ENCODE measurements around the gene EFHD2.

DNA sequence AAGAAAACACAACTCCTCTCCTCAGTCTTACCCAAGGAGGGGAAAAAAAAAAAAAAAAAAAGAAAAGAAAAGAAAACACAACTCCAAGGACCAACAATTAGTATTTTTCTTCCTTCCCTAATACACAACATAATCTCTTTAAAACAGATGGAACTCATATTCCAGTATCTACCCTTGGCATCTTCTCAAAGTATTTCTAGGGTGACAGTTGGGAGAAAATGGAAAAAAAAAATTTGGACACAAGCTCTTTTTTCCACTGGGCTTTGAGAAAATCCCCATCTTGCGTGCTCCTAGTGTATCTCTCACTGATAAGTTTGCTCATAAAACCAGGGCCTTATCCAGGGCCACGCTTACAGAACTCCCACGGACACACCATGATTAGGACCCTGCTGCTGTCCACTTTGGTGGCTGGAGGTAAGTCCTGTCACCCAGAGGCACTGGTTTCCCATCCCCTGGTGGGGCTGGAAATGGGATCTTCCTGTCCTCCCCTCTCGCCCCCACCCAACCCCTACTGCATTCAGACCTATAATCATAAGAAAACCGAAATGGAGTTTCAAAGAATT is 66.1 kb downstream of the EFHD2 start, which contains the start of gene CELA2B:
- TF ChIP-seq, protein P1, sequence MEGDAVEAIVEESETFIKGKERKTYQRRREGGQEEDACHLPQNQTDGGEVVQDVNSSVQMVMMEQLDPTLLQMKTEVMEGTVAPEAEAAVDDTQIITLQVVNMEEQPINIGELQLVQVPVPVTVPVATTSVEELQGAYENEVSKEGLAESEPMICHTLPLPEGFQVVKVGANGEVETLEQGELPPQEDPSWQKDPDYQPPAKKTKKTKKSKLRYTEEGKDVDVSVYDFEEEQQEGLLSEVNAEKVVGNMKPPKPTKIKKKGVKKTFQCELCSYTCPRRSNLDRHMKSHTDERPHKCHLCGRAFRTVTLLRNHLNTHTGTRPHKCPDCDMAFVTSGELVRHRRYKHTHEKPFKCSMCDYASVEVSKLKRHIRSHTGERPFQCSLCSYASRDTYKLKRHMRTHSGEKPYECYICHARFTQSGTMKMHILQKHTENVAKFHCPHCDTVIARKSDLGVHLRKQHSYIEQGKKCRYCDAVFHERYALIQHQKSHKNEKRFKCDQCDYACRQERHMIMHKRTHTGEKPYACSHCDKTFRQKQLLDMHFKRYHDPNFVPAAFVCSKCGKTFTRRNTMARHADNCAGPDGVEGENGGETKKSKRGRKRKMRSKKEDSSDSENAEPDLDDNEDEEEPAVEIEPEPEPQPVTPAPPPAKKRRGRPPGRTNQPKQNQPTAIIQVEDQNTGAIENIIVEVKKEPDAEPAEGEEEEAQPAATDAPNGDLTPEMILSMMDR (IDR thresholded peaks at IDR 0.05; ENCODE audit: control extremely low read depth in 1 of 3, insufficient read depth in 1 of 3, low read depth in 1 of 3, low read length in 3 of 3): no peak
- TF ChIP-seq EP300 (IDR thresholded peaks at IDR 0.05; ENCODE audit: borderline replicate concordance in 1 of 2, low read depth in 2 of 2, low read length in 2 of 2): no peak
- TF ChIP-seq, protein P2, sequence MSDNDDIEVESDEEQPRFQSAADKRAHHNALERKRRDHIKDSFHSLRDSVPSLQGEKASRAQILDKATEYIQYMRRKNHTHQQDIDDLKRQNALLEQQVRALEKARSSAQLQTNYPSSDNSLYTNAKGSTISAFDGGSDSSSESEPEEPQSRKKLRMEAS (IDR thresholded peaks at IDR 0.05): no peak

Data from H1 (cell line).